GM23338 (cell line): ENCODE data around the gene C1QTNF7.

Source experiments
- CREB1 ChIP-seq: fragments of 250-450 bp; sonication (Bioruptor Pico); IDR thresholded peaks from 2 replicates; pipeline ENCODE4 v1.5.0; 2020; ENCODE audit warnings: low read depth, mild to moderate bottlenecking, moderate library complexity
- CTCF ChIP-seq, 2 experiments: fragments of 200-600 bp in 1 of 2; sonication (generic) in 1 of 2; conservative IDR thresholded peaks; 2 replicates each; pipeline versions ENCODE4 v1.5.1 to v1.6.1; 2016 to 2017; ENCODE audit warnings: antibody characterized with exemption in 2 of 2, low read depth in 2 of 2, mild to moderate bottlenecking in 2 of 2, moderate library complexity in 1 of 2
- ETS1 ChIP-seq: IDR thresholded peaks from 2 replicates; pipeline ENCODE4 v1.6.1; 2016; ENCODE audit warnings: antibody characterized with exemption
- EZH2 ChIP-seq: fragments of 200-600 bp; sonication (generic); IDR thresholded peaks from one replicate; pipeline ENCODE4 v1.8.0; 2017; ENCODE audit warnings: antibody characterized with exemption, mild to moderate bottlenecking, low read depth; ENCODE audit not compliant: unreplicated experiment
- EZH2phosphoT487 ChIP-seq: fragments of 200-600 bp; sonication (generic); IDR thresholded peaks from one replicate; pipeline ENCODE4 v1.8.1; 2018; ENCODE audit warnings: antibody characterized with exemption; ENCODE audit not compliant: unreplicated experiment
- JUNB ChIP-seq: IDR thresholded peaks from one replicate; pipeline ENCODE4 v1.6.1; 2016; ENCODE audit warnings: antibody characterized with exemption; ENCODE audit not compliant: unreplicated experiment
- NANOG ChIP-seq: IDR thresholded peaks from 2 replicates; pipeline ENCODE4 v1.6.1; 2016; ENCODE audit warnings: antibody characterized with exemption, borderline replicate concordance
- POLR2AphosphoS5 ChIP-seq: IDR thresholded peaks from 2 replicates; pipeline ENCODE4 v1.6.1; 2016; ENCODE audit warnings: antibody characterized with exemption, low read depth
- REST ChIP-seq: IDR thresholded peaks from one replicate; pipeline ENCODE4 v1.6.1; 2018; ENCODE audit warnings: antibody characterized with exemption; ENCODE audit not compliant: unreplicated experiment
- STAT1 ChIP-seq: IDR thresholded peaks from one replicate; pipeline ENCODE4 v1.6.1; 2016; ENCODE audit warnings: antibody characterized with exemption; ENCODE audit not compliant: unreplicated experiment
- ZNF114 ChIP-seq: fragments of 250-450 bp; sonication (Bioruptor Pico); IDR thresholded peaks from 2 replicates; pipeline ENCODE4 v1.5.0; 2020; ENCODE audit warnings: mild to moderate bottlenecking, moderate library complexity

- no peak for TF ChIP-seq CTCF (conservative IDR thresholded peaks at IDR 0.05; ENCODE audit: low read depth in 2 of 2)
- no peak for TF ChIP-seq EZH2
- no peak for TF ChIP-seq CREB1
- no peak for TF ChIP-seq REST
- no peak for TF ChIP-seq JUNB
- TF ChIP-seq ZNF114: no peak
- TF ChIP-seq POLR2AphosphoS5: no peak
- no peak for TF ChIP-seq EZH2phosphoT487
- no peak for TF ChIP-seq ETS1
- TF ChIP-seq NANOG: no peak
- TF ChIP-seq STAT1: no peak
Measured at GRCh38 chr4:15398001-15398400, 29.8 kb upstream of the C1QTNF7 start.
